Measurements from ENCODE around the gene MEF2A.

The MEF2A gene

GRCh38 chr15:99578809-99579208 is 13.0 kb downstream of the MEF2A start:
- peaks cover 3 to 5% of the 10 kb centered on the region in 2 donors for H3K4me1 ChIP-seq (ENCODE audit: control insufficient read depth in 2 of 2, insufficient read depth in 2 of 2, low read length in 2 of 2)
- no peaks in the 10 kb centered on the region for H3K36me3 ChIP-seq (ENCODE audit: control insufficient read depth in 2 of 2, insufficient read depth in 2 of 2, low read length in 2 of 2)
- H3K27ac ChIP-seq (ENCODE audit: low read depth in 2 of 2, low read length in 2 of 2): no peak overlapping the region
- no peaks in the 10 kb centered on the region for H3K9me3 ChIP-seq (ENCODE audit: control insufficient read depth in 2 of 2, low read length in 2 of 2)
- H3K27me3 ChIP-seq (ENCODE audit: control insufficient read depth in 2 of 2, insufficient read depth in 2 of 2, low read length in 2 of 2): no peaks in the 10 kb centered on the region
- H3K9ac ChIP-seq (ENCODE audit: low read depth in 1 of 2, low read length in 2 of 2): no peak overlapping the region
- H3K4me3 ChIP-seq (ENCODE audit: low read length in 2 of 2): no peak overlapping the region

- H3K9ac ChIP-seq (ENCODE audit: low read depth in 1 of 2, low read length in 2 of 2): no peak overlapping the region
- H3K4me3 ChIP-seq (ENCODE audit: low read length in 2 of 2): no peak overlapping the region
- H3K36me3 ChIP-seq (ENCODE audit: control insufficient read depth in 2 of 2, insufficient read depth in 2 of 2, low read length in 2 of 2): no peaks in the 10 kb centered on the region
- H3K9me3 ChIP-seq (ENCODE audit: control insufficient read depth in 2 of 2, low read length in 2 of 2): no peaks in the 10 kb centered on the region
- H3K4me1 ChIP-seq (ENCODE audit: control insufficient read depth in 2 of 2, insufficient read depth in 2 of 2, low read length in 2 of 2): peaks cover 0 to 3% of the 10 kb centered on the region in 2 donors
- H3K27me3 ChIP-seq (ENCODE audit: control insufficient read depth in 2 of 2, insufficient read depth in 2 of 2, low read length in 2 of 2): no peaks in the 10 kb centered on the region
- no peak overlapping the region for H3K27ac ChIP-seq (ENCODE audit: low read depth in 2 of 2, low read length in 2 of 2)
Measured at GRCh38 chr15:99580076-99580475, 14.3 kb downstream of the MEF2A start.

GRCh38 chr15:99582508-99582960 is 16.8 kb downstream of the MEF2A start:
- H3K9ac ChIP-seq (ENCODE audit: low read depth in 1 of 2, low read length in 2 of 2): no peak overlapping the region
- no peaks in the 10 kb centered on the region for H3K36me3 ChIP-seq (ENCODE audit: control insufficient read depth in 2 of 2, insufficient read depth in 2 of 2, low read length in 2 of 2)
- no peaks in the 10 kb centered on the region for H3K9me3 ChIP-seq (ENCODE audit: control insufficient read depth in 2 of 2, low read length in 2 of 2)
- no peaks in the 10 kb centered on the region for H3K27me3 ChIP-seq (ENCODE audit: control insufficient read depth in 2 of 2, insufficient read depth in 2 of 2, low read length in 2 of 2)
- H3K4me3 ChIP-seq (ENCODE audit: low read length in 2 of 2): no peak overlapping the region
- H3K27ac ChIP-seq (ENCODE audit: low read depth in 2 of 2, low read length in 2 of 2): no peak overlapping the region
- peaks cover 0 to 3% of the 10 kb centered on the region in 2 donors for H3K4me1 ChIP-seq (ENCODE audit: control insufficient read depth in 2 of 2, insufficient read depth in 2 of 2, low read length in 2 of 2)

- Histone ChIP-seq H3K27ac (ENCODE audit: low read depth in 2 of 2, low read length in 2 of 2) (no peak overlapping the region), H3K4me3 (ENCODE audit: low read length in 2 of 2) (no peak overlapping the region), H3K27me3 (ENCODE audit: control insufficient read depth in 2 of 2, insufficient read depth in 2 of 2, low read length in 2 of 2) (no peaks in the 10 kb centered on the region), H3K36me3 (ENCODE audit: control insufficient read depth in 2 of 2, insufficient read depth in 2 of 2, low read length in 2 of 2) (no peaks in the 10 kb centered on the region), H3K9me3 (ENCODE audit: control insufficient read depth in 2 of 2, low read length in 2 of 2) (no peaks in the 10 kb centered on the region), H3K4me1 (ENCODE audit: control insufficient read depth in 2 of 2, insufficient read depth in 2 of 2, low read length in 2 of 2) (no peaks in the 10 kb centered on the region), H3K9ac (ENCODE audit: low read depth in 1 of 2, low read length in 2 of 2) (no peak overlapping the region)
Measured at GRCh38 chr15:99584081-99584600, 18.4 kb downstream of the MEF2A start.

GRCh38 chr15:99586121-99586520 is 20.3 kb downstream of the MEF2A start:
- Histone ChIP-seq H3K27ac (ENCODE audit: low read depth in 2 of 2, low read length in 2 of 2) (no peak overlapping the region), H3K4me3 (ENCODE audit: low read length in 2 of 2) (no peak overlapping the region), H3K9ac (ENCODE audit: low read depth in 1 of 2, low read length in 2 of 2) (no peak overlapping the region), H3K9me3 (ENCODE audit: control insufficient read depth in 2 of 2, low read length in 2 of 2) (no peaks in the 10 kb centered on the region), H3K4me1 (ENCODE audit: control insufficient read depth in 2 of 2, insufficient read depth in 2 of 2, low read length in 2 of 2) (no peaks in the 10 kb centered on the region), H3K36me3 (ENCODE audit: control insufficient read depth in 2 of 2, insufficient read depth in 2 of 2, low read length in 2 of 2) (no peaks in the 10 kb centered on the region), H3K27me3 (ENCODE audit: control insufficient read depth in 2 of 2, insufficient read depth in 2 of 2, low read length in 2 of 2) (no peaks in the 10 kb centered on the region)

- H3K4me3 ChIP-seq (ENCODE audit: low read length in 2 of 2): no peak overlapping the region
- H3K9ac ChIP-seq (ENCODE audit: low read depth in 1 of 2, low read length in 2 of 2): no peak overlapping the region
- H3K4me1 ChIP-seq (ENCODE audit: control insufficient read depth in 2 of 2, insufficient read depth in 2 of 2, low read length in 2 of 2): peaks cover 0 to 5% of the 10 kb centered on the region in 2 donors
- peaks cover 0 to 2% of the 10 kb centered on the region in 2 donors for H3K36me3 ChIP-seq (ENCODE audit: control insufficient read depth in 2 of 2, insufficient read depth in 2 of 2, low read length in 2 of 2)
- H3K27me3 ChIP-seq (ENCODE audit: control insufficient read depth in 2 of 2, insufficient read depth in 2 of 2, low read length in 2 of 2): no peaks in the 10 kb centered on the region
- H3K27ac ChIP-seq (ENCODE audit: low read depth in 2 of 2, low read length in 2 of 2): no peak overlapping the region
- no peaks in the 10 kb centered on the region for H3K9me3 ChIP-seq (ENCODE audit: control insufficient read depth in 2 of 2, low read length in 2 of 2)
Measured at GRCh38 chr15:99589801-99590200, 24.0 kb downstream of the MEF2A start.

- Histone ChIP-seq H3K36me3 (ENCODE audit: control insufficient read depth in 2 of 2, insufficient read depth in 2 of 2, low read length in 2 of 2) (peaks cover 0 to 2% of the 10 kb centered on the region in 2 donors), H3K4me1 (ENCODE audit: control insufficient read depth in 2 of 2, insufficient read depth in 2 of 2, low read length in 2 of 2) (peaks cover 0 to 5% of the 10 kb centered on the region in 2 donors), H3K9ac (ENCODE audit: low read depth in 1 of 2, low read length in 2 of 2) (no peak overlapping the region), H3K27ac (ENCODE audit: low read depth in 2 of 2, low read length in 2 of 2) (no peak overlapping the region), H3K9me3 (ENCODE audit: control insufficient read depth in 2 of 2, low read length in 2 of 2) (no peaks in the 10 kb centered on the region), H3K4me3 (ENCODE audit: low read length in 2 of 2) (no peak overlapping the region), H3K27me3 (ENCODE audit: control insufficient read depth in 2 of 2, insufficient read depth in 2 of 2, low read length in 2 of 2) (no peaks in the 10 kb centered on the region)
Measured at GRCh38 chr15:99590913-99591646, 25.3 kb downstream of the MEF2A start.

- Histone ChIP-seq H3K9ac (ENCODE audit: low read depth in 1 of 2, low read length in 2 of 2) (no peak overlapping the region), H3K4me1 (ENCODE audit: control insufficient read depth in 2 of 2, insufficient read depth in 2 of 2, low read length in 2 of 2) (peaks cover 0 to 5% of the 10 kb centered on the region in 2 donors), H3K36me3 (ENCODE audit: control insufficient read depth in 2 of 2, insufficient read depth in 2 of 2, low read length in 2 of 2) (peaks cover 0 to 2% of the 10 kb centered on the region in 2 donors), H3K9me3 (ENCODE audit: control insufficient read depth in 2 of 2, low read length in 2 of 2) (no peaks in the 10 kb centered on the region), H3K27ac (ENCODE audit: low read depth in 2 of 2, low read length in 2 of 2) (no peak overlapping the region), H3K4me3 (ENCODE audit: low read length in 2 of 2) (no peak overlapping the region), H3K27me3 (ENCODE audit: control insufficient read depth in 2 of 2, insufficient read depth in 2 of 2, low read length in 2 of 2) (no peaks in the 10 kb centered on the region)
Measured at GRCh38 chr15:99592145-99592791, 26.5 kb downstream of the MEF2A start.

GRCh38 chr15:99593070-99593469 is 27.3 kb downstream of the MEF2A start:
- Histone ChIP-seq H3K27ac (ENCODE audit: low read depth in 2 of 2, low read length in 2 of 2) (no peak overlapping the region), H3K27me3 (ENCODE audit: control insufficient read depth in 2 of 2, insufficient read depth in 2 of 2, low read length in 2 of 2) (no peaks in the 10 kb centered on the region), H3K36me3 (ENCODE audit: control insufficient read depth in 2 of 2, insufficient read depth in 2 of 2, low read length in 2 of 2) (peaks cover 0 to 2% of the 10 kb centered on the region in 2 donors), H3K4me1 (ENCODE audit: control insufficient read depth in 2 of 2, insufficient read depth in 2 of 2, low read length in 2 of 2) (peaks cover 0 to 5% of the 10 kb centered on the region in 2 donors), H3K9me3 (ENCODE audit: control insufficient read depth in 2 of 2, low read length in 2 of 2) (no peaks in the 10 kb centered on the region), H3K9ac (ENCODE audit: low read depth in 1 of 2, low read length in 2 of 2) (no peak overlapping the region), H3K4me3 (ENCODE audit: low read length in 2 of 2) (no peak overlapping the region)

GRCh38 chr15:99594916-99595315 is 29.1 kb downstream of the MEF2A start:
- no peaks in the 10 kb centered on the region for H3K27me3 ChIP-seq (ENCODE audit: control insufficient read depth in 2 of 2, insufficient read depth in 2 of 2, low read length in 2 of 2)
- peaks cover 0 to 5% of the 10 kb centered on the region in 2 donors for H3K4me1 ChIP-seq (ENCODE audit: control insufficient read depth in 2 of 2, insufficient read depth in 2 of 2, low read length in 2 of 2)
- H3K36me3 ChIP-seq (ENCODE audit: control insufficient read depth in 2 of 2, insufficient read depth in 2 of 2, low read length in 2 of 2): peaks cover 0 to 2% of the 10 kb centered on the region in 2 donors
- no peaks in the 10 kb centered on the region for H3K9me3 ChIP-seq (ENCODE audit: control insufficient read depth in 2 of 2, low read length in 2 of 2)
- H3K9ac ChIP-seq (ENCODE audit: low read depth in 1 of 2, low read length in 2 of 2): no peak overlapping the region
- no peak overlapping the region for H3K4me3 ChIP-seq (ENCODE audit: low read length in 2 of 2)
- no peak overlapping the region for H3K27ac ChIP-seq (ENCODE audit: low read depth in 2 of 2, low read length in 2 of 2)
